HG03045 (cell line): ENCODE data around the gene API5.

Experiments
- ATAC-seq: cut with Tn5 transposase; IDR thresholded peaks from one replicate; pipeline ENCODE4 v1.9.1; 2021; ENCODE audit warnings: mild to moderate bottlenecking, moderate library complexity; ENCODE audit not compliant: unreplicated experiment

The API5 gene

DNA sequence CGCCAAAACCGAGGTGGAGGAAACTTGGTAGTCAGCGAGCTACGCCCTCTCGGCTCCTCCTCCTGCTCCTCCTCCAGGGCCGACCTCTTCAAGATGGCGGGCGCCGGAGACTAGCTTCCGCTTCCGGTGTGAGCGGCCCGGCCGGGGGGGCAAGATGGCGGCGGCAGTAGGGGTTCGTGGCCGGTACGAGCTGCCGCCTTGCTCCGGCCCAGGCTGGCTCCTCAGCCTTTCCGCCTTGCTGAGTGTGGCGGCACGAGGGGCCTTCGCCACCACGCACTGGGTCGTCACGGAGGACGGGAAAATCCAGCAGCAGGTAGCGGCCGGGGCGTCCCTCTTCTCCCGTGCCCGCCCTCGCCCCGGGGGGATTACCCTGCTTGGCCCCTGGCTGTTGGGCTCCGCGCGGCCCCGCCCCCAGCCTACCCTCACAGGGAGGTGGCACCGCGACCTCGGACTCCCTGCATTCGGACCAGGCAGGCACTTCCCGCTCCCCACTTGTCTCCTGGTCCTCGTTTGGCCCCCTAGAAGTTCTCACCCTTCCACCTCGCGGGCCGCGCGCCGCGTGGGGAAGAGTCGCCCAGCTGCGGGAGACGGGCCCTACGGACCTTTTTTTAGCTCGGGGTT is 47.1 kb downstream of the API5 start, which contains the start of gene TTC17:
Gene TTC17, plus strand, starts transcription at position 120 of the 621 bp plus-strand sequence. Its CDS starts 35 bp downstream, at position 155.
- ATAC-seq, result peak; percentile 94

DNA sequence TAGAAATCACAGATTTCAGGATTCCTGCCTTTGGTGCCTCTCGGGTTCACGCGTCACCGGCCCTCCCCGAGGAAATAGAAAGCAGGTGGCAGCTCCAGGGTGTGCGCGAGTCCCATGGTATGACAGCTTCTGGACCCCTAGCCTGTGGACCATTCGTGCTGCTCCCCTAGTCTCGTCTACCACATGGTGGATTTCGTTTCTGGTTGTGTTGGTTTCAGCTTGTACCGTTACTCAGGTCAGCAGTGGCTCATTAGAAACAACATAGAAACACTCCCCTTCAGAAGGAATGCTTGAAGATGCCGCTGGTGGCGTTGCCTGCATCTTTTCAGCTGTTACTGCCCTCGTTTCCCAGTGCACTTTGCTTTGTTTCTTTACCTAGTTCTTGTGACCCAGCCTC is 47.6 kb downstream of the API5 start:
- peak; percentile 52 for ATAC-seq

DNA sequence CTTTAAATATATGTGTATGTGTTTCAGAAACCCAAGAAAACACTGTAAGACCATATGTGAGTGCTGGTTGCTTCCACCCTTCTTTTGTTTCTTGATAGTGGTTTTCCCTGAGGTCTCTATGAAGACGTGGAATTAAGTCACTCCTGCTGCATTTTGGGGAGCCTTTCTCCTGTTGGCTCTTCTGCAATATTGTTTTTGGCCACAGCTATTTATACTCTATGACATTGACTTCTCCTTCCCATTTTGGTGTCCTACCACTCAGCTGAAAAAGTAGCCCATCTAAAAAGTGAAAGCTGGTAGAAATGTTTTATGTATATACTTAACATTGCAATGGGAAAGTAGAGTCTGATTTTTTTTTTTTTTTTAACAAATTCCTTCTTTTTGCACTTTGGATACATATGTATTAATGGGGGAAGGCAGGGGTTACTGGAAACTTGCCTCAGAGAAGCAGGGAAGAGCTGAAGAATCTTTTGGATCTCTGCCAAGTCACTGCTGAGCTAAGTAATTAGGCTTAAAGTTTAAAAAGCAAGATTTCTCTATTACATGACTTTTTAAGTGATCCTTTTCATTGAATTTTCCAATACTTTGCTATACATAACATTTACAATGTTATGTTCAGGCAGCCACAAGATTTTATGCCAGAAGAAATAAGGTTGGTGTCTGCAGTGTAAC is 48.7 kb downstream of the API5 start:
- no peak for ATAC-seq

DNA sequence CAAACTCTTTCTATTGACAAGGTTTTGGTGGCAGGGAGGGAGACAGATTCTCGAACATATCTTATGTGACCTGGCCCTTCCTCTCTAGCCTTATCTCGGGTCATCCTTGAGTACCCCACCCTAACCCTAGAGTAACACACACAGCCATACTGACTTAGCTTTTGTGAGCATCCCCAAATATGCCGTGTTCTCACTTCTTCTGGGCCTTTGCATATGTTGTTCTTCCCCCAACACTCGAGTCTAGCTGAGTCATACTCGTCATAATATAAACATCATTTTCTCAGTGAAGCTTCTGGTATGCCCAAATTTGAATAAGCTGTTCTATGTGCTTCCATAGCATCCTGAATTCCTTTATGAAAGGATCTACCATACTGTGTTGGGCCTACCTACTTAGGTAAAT is 54.9 kb downstream of the API5 start:
- ATAC-seq, result no peak

DNA sequence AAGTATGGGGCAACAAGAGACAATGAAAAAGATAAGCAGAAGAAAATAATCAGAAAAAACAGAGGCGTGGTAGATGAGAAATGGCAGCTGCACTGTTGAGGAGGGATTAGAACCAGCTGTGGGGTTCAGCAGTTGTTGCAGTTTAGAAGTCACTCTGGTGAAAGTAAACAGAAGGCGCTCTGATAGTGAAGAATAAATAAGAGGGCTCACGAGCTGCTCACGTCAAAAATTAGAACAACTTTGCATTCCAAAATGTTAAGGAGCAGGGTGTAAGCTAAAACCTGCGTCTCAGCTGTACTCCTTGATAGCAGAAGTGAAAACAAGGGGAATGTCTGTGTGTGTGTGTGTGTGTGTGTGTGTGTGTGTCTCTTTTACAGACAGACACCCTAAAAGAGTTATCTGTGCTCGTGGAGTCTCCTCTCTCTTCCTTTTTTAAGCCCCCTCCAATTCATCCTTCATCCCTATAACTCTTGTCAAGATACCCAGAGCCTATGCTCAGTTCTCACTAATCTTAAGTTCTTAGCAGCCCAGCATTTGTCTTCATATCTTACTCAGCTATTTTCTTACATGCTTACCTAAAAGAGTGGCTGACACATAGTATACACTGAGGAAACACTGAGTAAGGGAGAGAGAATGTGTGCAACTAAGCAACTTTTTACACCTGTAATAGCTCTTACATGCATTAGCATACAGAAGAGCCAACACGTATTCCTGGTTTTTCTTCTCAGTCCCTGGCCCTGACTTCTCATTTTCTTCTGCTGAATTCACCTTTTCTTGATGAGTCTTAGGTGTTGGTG is 55.8 kb downstream of the API5 start:
- ATAC-seq, result no peak

DNA sequence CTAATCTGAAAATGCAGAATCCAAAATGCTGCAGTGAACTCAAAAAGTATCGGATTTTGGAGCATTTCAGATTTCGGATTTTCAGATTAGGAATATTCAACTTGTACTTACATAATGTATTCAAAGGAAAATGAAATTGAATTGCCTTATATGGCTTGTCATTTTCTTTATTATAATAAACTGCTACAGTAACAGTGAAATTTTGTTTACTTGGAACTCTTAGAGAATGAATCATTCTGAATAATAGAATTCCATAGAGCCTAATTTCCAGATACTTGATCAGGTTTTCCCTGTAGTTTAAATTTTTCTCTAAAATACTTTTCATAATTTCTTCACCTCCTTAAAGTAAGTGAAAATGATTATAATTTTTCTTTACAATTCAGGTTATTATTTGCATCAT is 64.3 kb downstream of the API5 start:
- ATAC-seq, result no peak

DNA sequence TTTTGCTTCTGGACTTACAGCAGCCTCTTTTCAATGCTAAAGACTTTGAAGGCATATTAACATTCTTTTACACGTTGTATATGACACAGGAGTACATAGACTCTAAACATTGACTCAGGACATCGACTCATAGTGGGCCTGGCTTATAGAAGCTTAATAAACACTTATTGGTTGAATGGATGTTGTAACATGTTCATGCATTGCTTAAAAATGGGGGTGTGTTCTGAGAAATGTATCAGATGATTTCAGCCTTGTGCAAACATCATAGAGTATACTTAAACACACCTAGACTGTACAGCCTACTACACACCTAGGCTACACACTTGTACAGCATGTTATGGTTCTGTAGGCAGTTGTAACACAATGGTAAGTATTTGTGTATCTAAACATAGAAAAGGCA is 64.8 kb downstream of the API5 start:
- ATAC-seq, result no peak

DNA sequence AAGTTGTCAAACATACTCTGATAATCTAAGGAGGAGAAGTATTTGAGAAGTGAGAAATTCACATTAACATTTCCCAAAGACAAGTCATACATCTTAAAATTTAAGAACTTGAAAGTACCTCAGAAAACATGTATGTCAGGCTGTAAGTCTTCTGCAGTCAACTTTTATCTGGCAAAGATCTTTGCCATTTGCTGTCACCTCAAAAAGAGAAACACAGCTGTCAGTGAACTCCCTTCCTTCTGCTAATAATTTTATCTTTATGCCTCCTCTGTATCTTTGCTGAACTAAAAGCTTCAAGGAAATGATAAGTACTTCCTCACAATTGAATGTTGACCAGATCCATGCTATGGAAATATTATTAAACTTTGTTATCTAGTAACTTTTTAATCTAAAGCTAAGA is 65.6 kb downstream of the API5 start:
- ATAC-seq, result no peak

DNA sequence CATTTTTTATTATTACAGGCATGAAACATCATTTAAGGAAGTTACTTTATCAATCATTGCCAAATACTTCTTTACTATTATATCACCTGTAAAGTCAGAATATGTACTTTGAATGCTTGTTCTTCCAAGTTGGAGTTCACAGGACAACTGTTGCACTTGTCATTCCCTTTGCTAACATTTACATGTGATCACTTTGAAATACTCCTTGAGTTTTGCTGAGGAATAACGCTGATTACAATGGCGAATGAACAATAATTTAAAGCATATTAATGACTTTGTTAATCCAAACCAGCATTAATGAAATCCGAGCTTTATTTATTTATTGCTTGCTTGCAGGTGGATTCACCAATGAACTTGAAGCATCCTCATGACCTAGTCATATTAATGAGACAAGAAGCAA is 67.1 kb downstream of the API5 start:
- ATAC-seq, result no peak

DNA sequence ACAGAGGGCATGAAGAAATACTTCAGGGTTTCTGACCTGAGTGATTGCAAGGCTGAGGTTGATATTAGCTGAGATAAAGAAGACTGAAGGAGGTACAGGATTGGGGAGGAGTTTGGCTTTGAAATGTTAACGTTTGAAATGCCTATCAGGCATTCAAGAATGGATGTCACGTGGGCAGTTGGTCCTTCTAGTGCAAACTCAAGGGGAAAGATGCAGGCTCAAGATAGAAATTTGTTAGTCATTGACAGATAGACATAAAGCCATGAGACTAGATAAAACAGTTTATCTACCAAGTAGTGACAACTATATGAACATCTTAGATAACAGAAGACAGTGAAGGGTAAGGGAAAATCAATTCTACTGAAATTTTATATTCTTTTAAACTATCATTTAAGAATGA is 70.0 kb downstream of the API5 start:
- ATAC-seq, result no peak

DNA sequence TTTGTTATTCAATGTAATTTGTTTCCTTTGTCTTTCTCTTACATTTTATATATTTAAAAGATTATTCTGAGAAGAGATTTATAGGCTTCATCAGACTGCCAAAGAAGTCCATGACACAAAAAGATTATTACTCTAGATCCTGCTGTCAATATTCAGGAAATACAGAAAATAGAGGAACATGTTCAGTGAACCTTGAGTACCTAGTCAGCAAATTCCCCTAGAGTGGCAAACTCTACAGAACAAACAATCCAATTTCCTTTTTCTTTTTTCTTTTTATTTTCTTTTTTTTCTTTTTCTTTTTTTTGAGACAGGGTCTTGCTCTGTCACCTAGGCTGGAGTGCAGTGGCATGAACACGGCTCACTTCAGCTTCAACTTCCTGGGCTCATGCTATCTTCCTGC is 70.8 kb downstream of the API5 start:
- ATAC-seq, result no peak

DNA sequence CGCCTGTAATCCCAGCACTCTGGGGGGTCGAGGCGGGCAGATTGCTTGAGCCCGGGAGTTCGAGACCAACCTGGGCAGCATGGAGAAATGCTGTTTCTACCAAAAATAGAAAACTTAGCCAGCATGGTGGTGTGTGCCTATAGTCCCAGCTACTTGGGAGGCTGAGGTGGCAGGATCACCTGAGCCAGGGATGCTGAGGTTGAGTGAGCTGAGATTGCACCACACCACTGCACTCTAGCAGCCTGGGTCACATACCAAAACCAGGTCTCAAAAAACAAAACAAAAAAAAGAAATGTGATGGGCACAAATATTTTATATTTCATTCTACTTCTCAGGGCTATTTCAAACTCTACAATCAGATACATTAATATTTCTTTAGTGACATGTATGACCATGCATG is 72.6 kb downstream of the API5 start:
- no peak for ATAC-seq

DNA sequence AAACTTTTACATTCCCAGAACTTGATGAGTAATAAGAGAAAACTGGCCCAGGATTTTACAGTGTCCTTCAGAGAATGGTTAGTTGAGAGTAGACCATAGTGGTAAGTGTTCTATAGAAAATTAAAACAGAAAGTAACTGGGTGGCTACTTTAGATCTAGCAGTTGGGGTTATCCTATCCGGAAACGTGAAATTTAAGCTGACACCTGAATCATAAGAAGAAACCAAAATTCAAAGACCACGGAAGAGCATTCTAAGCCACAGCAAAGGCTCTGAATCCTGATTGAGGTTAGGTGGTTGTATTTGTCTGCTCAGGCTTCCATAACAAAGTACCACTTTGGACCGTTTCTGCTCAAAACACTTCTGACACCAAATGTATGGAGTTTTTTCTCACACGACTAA is 80.9 kb downstream of the API5 start:
- ATAC-seq, result no peak

DNA sequence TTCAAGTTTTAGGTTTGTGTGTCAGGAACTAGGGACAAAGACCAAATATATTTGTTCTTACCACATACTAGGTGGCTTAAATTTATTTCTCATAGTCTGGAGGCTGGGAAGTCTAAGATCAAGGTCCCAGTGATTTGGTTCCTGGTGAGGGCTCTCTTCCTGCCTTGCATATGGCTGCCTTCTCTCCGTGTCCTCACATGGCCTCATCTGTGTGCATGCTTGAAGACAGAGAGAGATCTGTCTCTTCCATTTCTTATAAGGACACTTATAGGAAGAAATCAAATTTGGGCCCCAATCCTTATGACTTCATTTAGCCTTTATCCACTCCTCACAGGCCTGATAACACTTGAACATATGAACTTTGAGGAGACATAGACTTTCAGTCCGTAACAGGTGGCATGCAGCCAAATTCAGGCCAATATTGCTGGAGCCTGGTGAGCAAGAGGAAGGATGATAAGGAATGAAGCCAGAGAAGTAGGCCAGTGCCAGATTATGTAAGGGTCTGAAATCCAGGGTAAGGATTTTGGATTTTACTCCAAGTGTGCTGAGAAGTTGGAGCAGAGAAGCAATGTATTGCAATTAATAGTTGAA is 82.1 kb downstream of the API5 start:
- ATAC-seq, result no peak
